Measurements from ENCODE around the gene LILRA2.

DNA sequence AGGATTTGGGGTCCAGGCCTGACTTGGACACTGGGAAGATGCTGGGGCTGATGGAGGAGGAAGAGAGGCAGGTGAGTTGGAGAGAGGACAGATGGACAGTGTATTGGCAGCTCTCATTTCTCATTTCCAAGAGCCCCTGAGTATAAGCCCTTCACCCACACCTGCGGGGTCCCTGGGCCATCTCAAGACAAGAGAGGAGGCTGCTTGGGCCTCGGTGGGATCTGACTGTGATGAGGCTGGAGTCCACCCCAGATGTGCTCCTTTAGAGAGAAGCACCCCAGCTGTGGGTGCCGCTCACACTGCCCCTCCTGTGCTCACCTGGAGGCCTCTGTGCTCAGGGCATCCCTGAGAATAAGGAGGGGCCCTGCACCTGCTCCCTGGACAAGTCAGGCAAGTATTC, 3.7 kb downstream of the LILRA2 start:
- no peak for TF ChIP-seq NANOG (IDR thresholded peaks at IDR 0.05; ENCODE audit: borderline replicate concordance)
- no peak for TF ChIP-seq EZH2phosphoT487 (IDR thresholded peaks at IDR 0.05; ENCODE audit: unreplicated experiment)
- TF ChIP-seq, protein P1, sequence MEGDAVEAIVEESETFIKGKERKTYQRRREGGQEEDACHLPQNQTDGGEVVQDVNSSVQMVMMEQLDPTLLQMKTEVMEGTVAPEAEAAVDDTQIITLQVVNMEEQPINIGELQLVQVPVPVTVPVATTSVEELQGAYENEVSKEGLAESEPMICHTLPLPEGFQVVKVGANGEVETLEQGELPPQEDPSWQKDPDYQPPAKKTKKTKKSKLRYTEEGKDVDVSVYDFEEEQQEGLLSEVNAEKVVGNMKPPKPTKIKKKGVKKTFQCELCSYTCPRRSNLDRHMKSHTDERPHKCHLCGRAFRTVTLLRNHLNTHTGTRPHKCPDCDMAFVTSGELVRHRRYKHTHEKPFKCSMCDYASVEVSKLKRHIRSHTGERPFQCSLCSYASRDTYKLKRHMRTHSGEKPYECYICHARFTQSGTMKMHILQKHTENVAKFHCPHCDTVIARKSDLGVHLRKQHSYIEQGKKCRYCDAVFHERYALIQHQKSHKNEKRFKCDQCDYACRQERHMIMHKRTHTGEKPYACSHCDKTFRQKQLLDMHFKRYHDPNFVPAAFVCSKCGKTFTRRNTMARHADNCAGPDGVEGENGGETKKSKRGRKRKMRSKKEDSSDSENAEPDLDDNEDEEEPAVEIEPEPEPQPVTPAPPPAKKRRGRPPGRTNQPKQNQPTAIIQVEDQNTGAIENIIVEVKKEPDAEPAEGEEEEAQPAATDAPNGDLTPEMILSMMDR (conservative IDR thresholded peaks at IDR 0.05; ENCODE audit: low read depth in 2 of 2), result no peak
- TF ChIP-seq, protein P2, sequence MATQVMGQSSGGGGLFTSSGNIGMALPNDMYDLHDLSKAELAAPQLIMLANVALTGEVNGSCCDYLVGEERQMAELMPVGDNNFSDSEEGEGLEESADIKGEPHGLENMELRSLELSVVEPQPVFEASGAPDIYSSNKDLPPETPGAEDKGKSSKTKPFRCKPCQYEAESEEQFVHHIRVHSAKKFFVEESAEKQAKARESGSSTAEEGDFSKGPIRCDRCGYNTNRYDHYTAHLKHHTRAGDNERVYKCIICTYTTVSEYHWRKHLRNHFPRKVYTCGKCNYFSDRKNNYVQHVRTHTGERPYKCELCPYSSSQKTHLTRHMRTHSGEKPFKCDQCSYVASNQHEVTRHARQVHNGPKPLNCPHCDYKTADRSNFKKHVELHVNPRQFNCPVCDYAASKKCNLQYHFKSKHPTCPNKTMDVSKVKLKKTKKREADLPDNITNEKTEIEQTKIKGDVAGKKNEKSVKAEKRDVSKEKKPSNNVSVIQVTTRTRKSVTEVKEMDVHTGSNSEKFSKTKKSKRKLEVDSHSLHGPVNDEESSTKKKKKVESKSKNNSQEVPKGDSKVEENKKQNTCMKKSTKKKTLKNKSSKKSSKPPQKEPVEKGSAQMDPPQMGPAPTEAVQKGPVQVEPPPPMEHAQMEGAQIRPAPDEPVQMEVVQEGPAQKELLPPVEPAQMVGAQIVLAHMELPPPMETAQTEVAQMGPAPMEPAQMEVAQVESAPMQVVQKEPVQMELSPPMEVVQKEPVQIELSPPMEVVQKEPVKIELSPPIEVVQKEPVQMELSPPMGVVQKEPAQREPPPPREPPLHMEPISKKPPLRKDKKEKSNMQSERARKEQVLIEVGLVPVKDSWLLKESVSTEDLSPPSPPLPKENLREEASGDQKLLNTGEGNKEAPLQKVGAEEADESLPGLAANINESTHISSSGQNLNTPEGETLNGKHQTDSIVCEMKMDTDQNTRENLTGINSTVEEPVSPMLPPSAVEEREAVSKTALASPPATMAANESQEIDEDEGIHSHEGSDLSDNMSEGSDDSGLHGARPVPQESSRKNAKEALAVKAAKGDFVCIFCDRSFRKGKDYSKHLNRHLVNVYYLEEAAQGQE (IDR thresholded peaks at IDR 0.05; ENCODE audit: unreplicated experiment), result no peak
- TF ChIP-seq POLR2AphosphoS5 (IDR thresholded peaks at IDR 0.05; ENCODE audit: low read depth), result no peak
- no peak for TF ChIP-seq EZH2 (IDR thresholded peaks at IDR 0.05; ENCODE audit: low read depth, unreplicated experiment)
- no peak for TF ChIP-seq ZNF331 (CRISPR knock-in tag; IDR thresholded peaks at IDR 0.05; ENCODE audit: low read depth)
- no peak for TF ChIP-seq JUNB (IDR thresholded peaks at IDR 0.05; ENCODE audit: unreplicated experiment)
- no peak for TF ChIP-seq CREB1 (CRISPR knock-in tag; IDR thresholded peaks at IDR 0.05; ENCODE audit: low read depth)
- TF ChIP-seq ZNF114 (CRISPR knock-in tag; IDR thresholded peaks at IDR 0.05), result no peak
- TF ChIP-seq, protein P3, sequence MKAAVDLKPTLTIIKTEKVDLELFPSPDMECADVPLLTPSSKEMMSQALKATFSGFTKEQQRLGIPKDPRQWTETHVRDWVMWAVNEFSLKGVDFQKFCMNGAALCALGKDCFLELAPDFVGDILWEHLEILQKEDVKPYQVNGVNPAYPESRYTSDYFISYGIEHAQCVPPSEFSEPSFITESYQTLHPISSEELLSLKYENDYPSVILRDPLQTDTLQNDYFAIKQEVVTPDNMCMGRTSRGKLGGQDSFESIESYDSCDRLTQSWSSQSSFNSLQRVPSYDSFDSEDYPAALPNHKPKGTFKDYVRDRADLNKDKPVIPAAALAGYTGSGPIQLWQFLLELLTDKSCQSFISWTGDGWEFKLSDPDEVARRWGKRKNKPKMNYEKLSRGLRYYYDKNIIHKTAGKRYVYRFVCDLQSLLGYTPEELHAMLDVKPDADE (IDR thresholded peaks at IDR 0.05), result no peak
- TF ChIP-seq, protein P4, sequence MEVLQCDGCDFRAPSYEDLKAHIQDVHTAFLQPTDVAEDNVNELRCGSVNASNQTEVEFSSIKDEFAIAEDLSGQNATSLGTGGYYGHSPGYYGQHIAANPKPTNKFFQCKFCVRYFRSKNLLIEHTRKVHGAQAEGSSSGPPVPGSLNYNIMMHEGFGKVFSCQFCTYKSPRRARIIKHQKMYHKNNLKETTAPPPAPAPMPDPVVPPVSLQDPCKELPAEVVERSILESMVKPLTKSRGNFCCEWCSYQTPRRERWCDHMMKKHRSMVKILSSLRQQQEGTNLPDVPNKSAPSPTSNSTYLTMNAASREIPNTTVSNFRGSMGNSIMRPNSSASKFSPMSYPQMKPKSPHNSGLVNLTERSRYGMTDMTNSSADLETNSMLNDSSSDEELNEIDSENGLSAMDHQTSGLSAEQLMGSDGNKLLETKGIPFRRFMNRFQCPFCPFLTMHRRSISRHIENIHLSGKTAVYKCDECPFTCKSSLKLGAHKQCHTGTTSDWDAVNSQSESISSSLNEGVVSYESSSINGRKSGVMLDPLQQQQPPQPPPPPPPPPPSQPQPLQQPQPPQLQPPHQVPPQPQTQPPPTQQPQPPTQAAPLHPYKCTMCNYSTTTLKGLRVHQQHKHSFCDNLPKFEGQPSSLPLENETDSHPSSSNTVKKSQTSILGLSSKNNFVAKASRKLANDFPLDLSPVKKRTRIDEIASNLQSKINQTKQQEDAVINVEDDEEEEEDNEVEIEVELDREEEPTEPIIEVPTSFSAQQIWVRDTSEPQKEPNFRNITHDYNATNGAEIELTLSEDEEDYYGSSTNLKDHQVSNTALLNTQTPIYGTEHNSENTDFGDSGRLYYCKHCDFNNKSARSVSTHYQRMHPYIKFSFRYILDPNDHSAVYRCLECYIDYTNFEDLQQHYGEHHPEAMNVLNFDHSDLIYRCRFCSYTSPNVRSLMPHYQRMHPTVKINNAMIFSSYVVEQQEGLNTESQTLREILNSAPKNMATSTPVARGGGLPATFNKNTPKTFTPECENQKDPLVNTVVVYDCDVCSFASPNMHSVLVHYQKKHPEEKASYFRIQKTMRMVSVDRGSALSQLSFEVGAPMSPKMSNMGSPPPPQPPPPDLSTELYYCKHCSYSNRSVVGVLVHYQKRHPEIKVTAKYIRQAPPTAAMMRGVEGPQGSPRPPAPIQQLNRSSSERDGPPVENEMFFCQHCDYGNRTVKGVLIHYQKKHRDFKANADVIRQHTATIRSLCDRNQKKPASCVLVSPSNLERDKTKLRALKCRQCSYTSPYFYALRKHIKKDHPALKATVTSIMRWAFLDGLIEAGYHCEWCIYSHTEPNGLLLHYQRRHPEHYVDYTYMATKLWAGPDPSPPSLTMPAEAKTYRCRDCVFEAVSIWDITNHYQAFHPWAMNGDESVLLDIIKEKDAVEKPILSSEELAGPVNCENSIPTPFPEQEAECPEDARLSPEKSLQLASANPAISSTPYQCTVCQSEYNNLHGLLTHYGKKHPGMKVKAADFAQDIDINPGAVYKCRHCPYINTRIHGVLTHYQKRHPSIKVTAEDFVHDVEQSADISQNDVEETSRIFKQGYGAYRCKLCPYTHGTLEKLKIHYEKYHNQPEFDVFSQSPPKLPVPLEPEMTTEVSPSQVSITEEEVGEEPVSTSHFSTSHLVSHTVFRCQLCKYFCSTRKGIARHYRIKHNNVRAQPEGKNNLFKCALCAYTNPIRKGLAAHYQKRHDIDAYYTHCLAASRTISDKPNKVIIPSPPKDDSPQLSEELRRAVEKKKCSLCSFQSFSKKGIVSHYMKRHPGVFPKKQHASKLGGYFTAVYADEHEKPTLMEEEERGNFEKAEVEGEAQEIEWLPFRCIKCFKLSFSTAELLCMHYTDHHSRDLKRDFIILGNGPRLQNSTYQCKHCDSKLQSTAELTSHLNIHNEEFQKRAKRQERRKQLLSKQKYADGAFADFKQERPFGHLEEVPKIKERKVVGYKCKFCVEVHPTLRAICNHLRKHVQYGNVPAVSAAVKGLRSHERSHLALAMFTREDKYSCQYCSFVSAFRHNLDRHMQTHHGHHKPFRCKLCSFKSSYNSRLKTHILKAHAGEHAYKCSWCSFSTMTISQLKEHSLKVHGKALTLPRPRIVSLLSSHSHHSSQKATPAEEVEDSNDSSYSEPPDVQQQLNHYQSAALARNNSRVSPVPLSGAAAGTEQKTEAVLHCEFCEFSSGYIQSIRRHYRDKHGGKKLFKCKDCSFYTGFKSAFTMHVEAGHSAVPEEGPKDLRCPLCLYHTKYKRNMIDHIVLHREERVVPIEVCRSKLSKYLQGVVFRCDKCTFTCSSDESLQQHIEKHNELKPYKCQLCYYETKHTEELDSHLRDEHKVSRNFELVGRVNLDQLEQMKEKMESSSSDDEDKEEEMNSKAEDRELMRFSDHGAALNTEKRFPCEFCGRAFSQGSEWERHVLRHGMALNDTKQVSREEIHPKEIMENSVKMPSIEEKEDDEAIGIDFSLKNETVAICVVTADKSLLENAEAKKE (CRISPR knock-in tag; IDR thresholded peaks at IDR 0.05), result no peak
- no peak for TF ChIP-seq STAT1 (IDR thresholded peaks at IDR 0.05; ENCODE audit: unreplicated experiment)
